Lung (tissue), 12 donors: ENCODE measurements around the gene WWC2. TPM values are rescaled to one million over a fixed set of nuclear protein-coding genes. Genes with fewer than 3 reads are reported as not detected.
A peak's percentile ranks its signal among the peaks of the same experiment; 100 is the strongest.

ENCODE experiments used
- ATAC-seq: fragments of 200-7000 bp; cut with Tn5 transposase; one replicate; pipeline ENCODE4 v1.9.1; 2020; ENCODE audit warnings: moderate number of reproducible peaks; ENCODE audit not compliant: insufficient read depth, low FRiP score
- DNase-seq, 3 donors: peaks; one replicate each; pipeline ENCODE4 v3.0.0-alpha.2; 2013 to 2017
- H3K27ac ChIP-seq, 2 donors: one replicate each; pipeline ENCODE4 v1.5.1; 2013; ENCODE audit warnings: mild to moderate bottlenecking in 2 of 2, moderate library complexity in 2 of 2, control low read depth in 1 of 2, inconsistent platforms in 1 of 2, low read depth in 1 of 2, low read length in 1 of 2
- H3K27me3 ChIP-seq, 3 donors: one replicate each; pipeline ENCODE4 v1.5.1; 2013; ENCODE audit warnings: low read length in 2 of 3; ENCODE audit not compliant: control insufficient read depth in 3 of 3, insufficient read depth in 3 of 3
- H3K36me3 ChIP-seq, 4 donors: one replicate each; pipeline ENCODE4 v1.5.1; 2013; ENCODE audit warnings: low read length in 4 of 4, mild to moderate bottlenecking in 1 of 4, moderate library complexity in 1 of 4; ENCODE audit not compliant: control insufficient read depth in 4 of 4, insufficient read depth in 4 of 4
- H3K4me1 ChIP-seq, 5 donors: one replicate each; pipeline ENCODE4 v1.5.1; 2013; ENCODE audit warnings: low read length in 5 of 5, mild to moderate bottlenecking in 2 of 5, moderate library complexity in 1 of 5; ENCODE audit not compliant: control insufficient read depth in 5 of 5, insufficient read depth in 5 of 5
- H3K4me3 ChIP-seq: one replicate; pipeline ENCODE4 v1.5.1; 2013; ENCODE audit warnings: mild to moderate bottlenecking, control low read depth, moderate library complexity
- H3K9ac ChIP-seq, 2 donors: one replicate each; pipeline ENCODE4 v1.5.1; 2013; ENCODE audit warnings: low read length in 2 of 2, control low read depth in 1 of 2; ENCODE audit not compliant: insufficient read depth in 1 of 2
- H3K9me3 ChIP-seq, 4 donors: one replicate each; pipeline ENCODE4 v1.5.1; 2013; ENCODE audit warnings: low read length in 3 of 4, mild to moderate bottlenecking in 1 of 4, moderate library complexity in 1 of 4; ENCODE audit not compliant: control insufficient read depth in 4 of 4, insufficient read depth in 3 of 4
- CTCF ChIP-seq: IDR thresholded peaks from 2 replicates; pipeline ENCODE4 v1.5.1; 2012; ENCODE audit warnings: mild to moderate bottlenecking; ENCODE audit errors: control extremely low read depth, extremely low read depth
- WGBS, 2 donors: extraction: QIAGEN DNeasy Blood & Tissue Kit; methylation state at CpG; one replicate each; pipeline ENCODE4 v1.1.7; 2013; 5-methylcytosine and 5-hydroxymethylcytosine counted together
- polyA plus RNA-seq, 2 donors: library from polyadenylated mRNA; stranded (reverse); fragments of 200-250 nt; gene quantifications; one replicate each; pipeline ENCODE4 v1.2.1, GENCODE V29; 2013
- total RNA-seq, 2 donors: library from RNA; depleted of rRNA in 1 of 2; stranded (reverse); fragments of >200 nt in 1 of 2; gene quantifications; one replicate each; pipeline ENCODE4 v1.2.1, GENCODE V29; 2014 to 2021
- donor health status: control.
- donor health status: control.
- donor health status: Bipolar disorder and iron deficiency.
- donor health status: healthy.
- donor health status: DM: yes; HTN: yes; CAD: no.

WWC2 gene
- total and polyA plus RNA-seq, 4 donors, result 15.6 to 124 (median 45.2) TPM

GRCh38 chr4:183136855-183137254 is 37.8 kb downstream of the WWC2 start:
- Histone ChIP-seq H3K36me3 (no peaks in the 10 kb centered on the region), H3K9me3 (no peaks in the 10 kb centered on the region), H3K4me1 (peaks cover 0 to 13% (median 0%) of the 10 kb centered on the region in 5 donors), H3K27me3 (no peaks in the 10 kb centered on the region), H3K9ac (no peak overlapping the region), H3K4me3 (no peak overlapping the region), H3K27ac (no peak overlapping the region)
- 65 to 83% methylated on average over 3 of the region's 3 CpGs for WGBS, 2 donors
- DNase-seq (no peak), ATAC-seq (peak; percentile 46)
- TF ChIP-seq CTCF, result no peak

GRCh38 chr4:183139058-183139750 is 40.1 kb downstream of the WWC2 start:
- H3K9me3 ChIP-seq, result no peaks in the 10 kb centered on the region
- H3K36me3 ChIP-seq, result no peaks in the 10 kb centered on the region
- H3K27me3 ChIP-seq, result no peaks in the 10 kb centered on the region
- DNase-seq (no peak), ATAC-seq (no peak)
- H3K4me1 ChIP-seq, result peaks cover 0 to 28% (median 6%) of the 10 kb centered on the region in 5 donors
- H3K9ac ChIP-seq, result no peak overlapping the region
- TF ChIP-seq CTCF, result no peak
- WGBS, 2 donors, result 79 to 89% methylated on average over 4 of the region's 4 CpGs
- H3K27ac ChIP-seq, result no peak overlapping the region
- H3K4me3 ChIP-seq, result no peak overlapping the region

GRCh38 chr4:183139972-183140570 is 41.0 kb downstream of the WWC2 start:
- Histone ChIP-seq H3K4me1 (peaks cover 0 to 32% (median 6%) of the 10 kb centered on the region in 5 donors), H3K27ac (no peak overlapping the region), H3K4me3 (no peak overlapping the region), H3K9ac (no peak overlapping the region), H3K9me3 (no peaks in the 10 kb centered on the region), H3K27me3 (no peaks in the 10 kb centered on the region), H3K36me3 (no peaks in the 10 kb centered on the region)
- no peak for DNase-seq
- ATAC-seq, result no peak
- no peak for TF ChIP-seq CTCF
- WGBS, 2 donors, result 93 to 95% methylated on average over 9 of the region's 9 CpGs
